HL-60 (cell line): ENCODE data around the gene BIN1.

Experiments used
- DNase-seq, 2 experiments: peaks; one replicate each; pipeline ENCODE4 v3.0.0-alpha.2; 2010 to 2020; ENCODE audit warnings: low read depth in 1 of 2, low spot score in 1 of 2
- H3K27ac ChIP-seq: fragments of 250-450 bp; sonication (Bioruptor Pico); replicated peaks from 2 replicates; pipeline ENCODE4 v1.5.1; 2020; ENCODE audit warnings: mild to moderate bottlenecking, moderate library complexity
- H3K27me3 ChIP-seq: fragments of 250-450 bp; sonication (Bioruptor Pico); 2 replicates; pipeline ENCODE4 v1.5.1; 2021; ENCODE audit warnings: mild to moderate bottlenecking, moderate library complexity; ENCODE audit not compliant: insufficient read depth, poor library complexity, severe bottlenecking
- H3K4me3 ChIP-seq: replicated peaks from 2 replicates; pipeline ENCODE4 v1.5.1; 2011; ENCODE audit warnings: mild to moderate bottlenecking, control low read depth, low read length; ENCODE audit not compliant: insufficient read depth
- CTCF ChIP-seq: IDR thresholded peaks from one replicate; pipeline ENCODE4 v1.5.1; 2011; ENCODE audit warnings: low read length, control low read depth, inconsistent platforms; ENCODE audit not compliant: insufficient read depth
- GABPA ChIP-seq: IDR thresholded peaks from 2 replicates; pipeline ENCODE4 v1.6.1; 2012; ENCODE audit warnings: low read depth
- POLR2AphosphoS5 ChIP-seq: IDR thresholded peaks from 2 replicates; pipeline ENCODE4 v1.6.1; 2012; ENCODE audit warnings: low read depth
- REST ChIP-seq: IDR thresholded peaks from 2 replicates; pipeline ENCODE4 v1.6.1; 2012; ENCODE audit warnings: low read depth; ENCODE audit not compliant: insufficient replicate concordance
- SPI1 ChIP-seq: IDR thresholded peaks from 2 replicates; pipeline ENCODE4 v1.6.1; 2012; ENCODE audit warnings: low read depth, mild to moderate bottlenecking, borderline replicate concordance

The BIN1 gene

GRCh38 chr2:127012868-127013267, 94.1 kb downstream of the BIN1 start:
- Histone ChIP-seq H3K4me3 (no peak overlapping the region), H3K27ac (no peak overlapping the region), H3K27me3 (peaks cover 2% of the 10 kb centered on the region)
- TF ChIP-seq SPI1 (no peak), REST (no peak), POLR2AphosphoS5 (no peak), GABPA (no peak), CTCF (no peak)
- DNase-seq = no peak

- TF ChIP-seq GABPA = no peak
- no peak for TF ChIP-seq REST
- no peak for TF ChIP-seq SPI1
- no peak for TF ChIP-seq CTCF
- no peak for TF ChIP-seq POLR2AphosphoS5
- peaks cover 5% of the 10 kb centered on the region for H3K27me3 ChIP-seq
- no peak overlapping the region for H3K4me3 ChIP-seq
- H3K27ac ChIP-seq = no peak overlapping the region
- no peak for DNase-seq
Observed at GRCh38 chr2:127012215-127012614, 94.7 kb downstream of the BIN1 start.

- TF ChIP-seq GABPA = no peak
- TF ChIP-seq SPI1 = no peak
- TF ChIP-seq REST = no peak
- no peak for TF ChIP-seq POLR2AphosphoS5
- no peak for TF ChIP-seq CTCF
- DNase-seq = no peak
- peaks cover 5% of the 10 kb centered on the region for H3K27me3 ChIP-seq
- H3K4me3 ChIP-seq = no peak overlapping the region
- no peak overlapping the region for H3K27ac ChIP-seq
Observed at GRCh38 chr2:127011796-127012195, 95.2 kb downstream of the BIN1 start.
